ES-I3 (cell line): ENCODE measurements around the gene SCAF11.

ENCODE experiments used
- H3K36me3 ChIP-seq: 2 replicates; pipeline ENCODE4 v1.6.1; 2013; ENCODE audit warnings: mild to moderate bottlenecking, low read length, control low read depth, moderate library complexity; ENCODE audit not compliant: insufficient read depth
- H3K4me1 ChIP-seq: 2 replicates; pipeline ENCODE4 v1.6.1; 2013; ENCODE audit warnings: mild to moderate bottlenecking, control low read depth, low read length; ENCODE audit not compliant: insufficient read depth
- H3K9ac ChIP-seq: 2 replicates; pipeline ENCODE4 v1.6.1; 2013; ENCODE audit warnings: low read depth, mild to moderate bottlenecking, low read length, moderate library complexity
- H3K9me3 ChIP-seq: 2 replicates; pipeline ENCODE4 v1.6.1; 2013; ENCODE audit warnings: mild to moderate bottlenecking, low read length, moderate library complexity; ENCODE audit not compliant: control insufficient read depth, insufficient read depth

SCAF11 gene

DNA sequence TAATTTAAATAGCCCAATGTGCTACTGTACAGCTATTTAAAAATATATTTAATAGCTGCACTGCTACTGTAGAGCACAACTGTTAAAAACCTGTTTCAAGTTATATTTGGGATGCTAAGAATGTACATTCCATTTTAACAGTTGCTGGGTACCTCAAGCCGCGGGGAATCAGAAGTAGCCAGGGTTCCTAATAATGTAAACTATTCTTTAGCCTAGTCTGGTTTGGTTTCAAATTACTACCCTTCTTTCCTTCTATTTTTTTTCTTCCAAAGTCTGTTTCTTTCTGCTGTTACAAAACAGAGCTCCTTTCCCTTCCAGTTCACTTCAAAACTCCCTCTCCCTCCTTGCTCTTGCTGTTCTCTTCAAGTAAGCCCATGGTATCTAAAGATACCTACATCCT is 21.3 kb downstream of the SCAF11 start:
- no peaks in the 10 kb centered on the region for H3K9me3 ChIP-seq
- H3K4me1 ChIP-seq: no peaks in the 10 kb centered on the region
- H3K36me3 ChIP-seq: no peaks in the 10 kb centered on the region
- H3K9ac ChIP-seq: no peak overlapping the region

DNA sequence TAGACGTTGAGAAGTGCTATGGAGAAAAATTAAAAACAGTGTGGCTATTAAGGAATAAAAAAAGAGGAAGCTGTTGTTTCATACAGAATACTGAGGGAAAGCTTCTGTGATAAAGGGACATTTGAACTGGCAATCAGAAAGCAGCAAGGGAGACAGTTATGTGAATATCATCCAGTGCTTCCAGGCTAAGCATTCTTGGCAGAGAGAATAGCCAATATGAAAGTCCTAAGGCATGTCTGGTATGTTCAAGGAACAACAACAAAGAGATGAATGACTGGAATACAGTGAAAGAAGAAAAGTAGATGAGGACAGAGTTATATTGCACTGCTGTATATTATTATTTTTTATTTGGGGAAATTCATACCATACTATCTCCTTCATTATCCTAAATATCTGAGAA is 23.9 kb downstream of the SCAF11 start:
- no peaks in the 10 kb centered on the region for H3K9me3 ChIP-seq
- no peak overlapping the region for H3K9ac ChIP-seq
- H3K36me3 ChIP-seq: no peaks in the 10 kb centered on the region
- H3K4me1 ChIP-seq: no peaks in the 10 kb centered on the region

DNA sequence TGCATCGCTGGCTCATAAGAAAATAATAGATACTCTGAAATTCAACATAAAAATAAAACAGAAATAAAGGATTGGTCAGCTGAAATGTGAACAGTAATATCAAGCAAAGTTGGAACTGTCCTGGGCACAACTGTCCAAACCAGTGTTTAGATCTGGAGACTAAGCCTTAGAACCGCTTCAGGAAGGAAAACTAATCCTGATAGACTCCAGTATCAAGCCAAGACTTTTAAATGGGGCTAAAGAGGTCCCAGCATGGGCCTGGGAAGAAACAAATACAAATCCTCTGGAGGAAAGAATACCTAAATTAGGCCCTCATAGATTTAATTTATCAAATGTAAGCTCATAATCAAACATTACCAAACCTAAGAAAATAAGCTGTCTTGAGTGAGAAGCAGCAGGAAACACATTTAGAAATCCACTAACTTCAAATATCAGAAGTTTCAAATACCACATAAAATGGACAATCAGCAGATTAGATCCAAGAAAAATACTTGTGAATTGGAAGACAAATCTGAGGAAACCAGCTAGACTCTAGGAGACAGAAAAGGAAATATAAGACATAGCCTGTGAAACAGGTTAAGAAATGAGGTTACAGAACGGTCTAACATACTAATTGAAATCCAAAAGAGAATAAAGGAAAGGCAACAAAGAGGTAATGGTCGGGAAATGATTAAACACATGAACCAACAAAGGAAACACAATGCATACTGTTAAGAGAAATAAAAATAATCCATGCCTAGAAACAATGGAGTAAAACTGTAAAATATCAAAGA is 27.6 kb downstream of the SCAF11 start:
- Histone ChIP-seq H3K9ac (no peak overlapping the region), H3K9me3 (no peaks in the 10 kb centered on the region), H3K36me3 (no peaks in the 10 kb centered on the region), H3K4me1 (no peaks in the 10 kb centered on the region)

DNA sequence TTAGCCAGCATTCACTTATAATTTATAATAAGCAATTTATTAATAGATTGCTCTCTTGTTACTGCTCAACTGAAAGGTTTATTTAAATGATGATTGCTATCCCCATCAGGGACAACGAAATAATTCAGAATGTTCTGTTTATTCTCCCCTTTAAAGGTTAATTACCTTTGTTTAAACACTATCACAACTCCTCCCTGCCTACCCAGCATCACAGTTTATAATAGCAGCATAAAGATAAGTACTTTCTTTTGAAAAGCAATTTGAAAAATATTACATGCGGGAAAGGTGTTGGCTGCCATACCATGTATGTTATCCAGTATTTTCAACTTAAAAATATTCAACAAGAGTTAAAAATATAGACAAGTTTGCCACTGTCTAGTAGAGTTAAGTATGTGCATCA is 30.6 kb downstream of the SCAF11 start:
- Histone ChIP-seq H3K9ac (no peak overlapping the region), H3K9me3 (no peaks in the 10 kb centered on the region), H3K36me3 (no peaks in the 10 kb centered on the region), H3K4me1 (no peaks in the 10 kb centered on the region)

DNA sequence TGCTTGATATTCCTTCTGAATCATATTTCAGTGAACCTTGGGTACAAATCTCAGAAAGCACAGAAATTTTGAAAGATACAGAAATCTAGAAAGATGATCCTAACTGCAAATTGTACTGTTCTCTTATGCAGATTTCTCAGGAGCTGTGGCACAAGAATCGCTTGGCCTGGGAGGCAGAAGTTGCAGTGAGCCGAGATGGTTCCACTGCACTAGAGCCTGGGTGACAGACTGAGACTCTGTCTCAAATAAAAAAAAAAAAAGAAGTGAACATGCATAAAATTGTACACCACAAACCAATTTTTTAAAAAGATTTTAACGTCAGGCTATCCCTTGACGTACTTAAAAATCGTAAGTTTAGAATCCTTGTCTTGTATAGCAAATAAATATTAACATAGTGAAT is 31.3 kb downstream of the SCAF11 start:
- Histone ChIP-seq H3K36me3 (no peaks in the 10 kb centered on the region), H3K4me1 (no peaks in the 10 kb centered on the region), H3K9ac (no peak overlapping the region), H3K9me3 (no peaks in the 10 kb centered on the region)

DNA sequence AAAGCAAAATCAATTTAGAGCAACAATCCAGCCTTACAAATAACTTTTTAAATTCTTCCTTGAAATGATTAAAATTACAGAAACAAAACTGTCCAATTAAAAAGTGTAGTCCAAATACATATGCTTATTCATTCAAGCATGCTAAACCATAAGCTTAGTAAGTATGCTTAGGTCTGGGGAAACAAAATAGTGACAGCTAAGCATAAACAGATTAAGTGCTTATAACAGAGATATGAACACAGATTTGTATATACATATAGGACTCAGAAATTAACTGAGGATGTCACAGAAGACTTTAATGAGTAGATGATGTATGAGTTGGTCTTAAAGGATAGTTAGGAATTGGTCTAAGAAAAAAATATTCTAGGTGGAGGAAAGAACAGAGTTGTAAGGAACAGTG is 41.8 kb downstream of the SCAF11 start:
- H3K36me3 ChIP-seq: peaks cover 11% of the 10 kb centered on the region; the same call in 1 of the 2 replicates
- H3K9me3 ChIP-seq: no peaks in the 10 kb centered on the region
- no peaks in the 10 kb centered on the region for H3K4me1 ChIP-seq
- no peak overlapping the region for H3K9ac ChIP-seq

DNA sequence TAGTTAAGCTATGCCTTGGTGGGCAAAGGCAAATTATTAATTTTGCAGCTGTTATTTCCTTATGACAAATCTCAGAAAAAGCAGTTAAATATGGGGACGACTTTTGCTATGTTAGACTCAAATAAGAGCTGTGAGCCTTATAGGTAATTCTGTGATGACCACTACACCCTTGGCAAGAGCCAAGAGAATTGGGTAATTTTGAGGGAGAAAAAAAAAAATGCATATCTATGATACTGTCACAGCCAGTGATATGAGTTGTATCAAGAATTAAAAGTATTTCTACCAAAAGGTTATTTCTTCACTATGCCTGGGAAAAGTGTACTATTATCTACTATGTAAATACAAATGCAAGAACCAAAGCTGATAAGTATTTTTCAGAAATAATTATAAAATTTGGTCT is 43.9 kb downstream of the SCAF11 start:
- Histone ChIP-seq H3K9ac (no peak overlapping the region), H3K4me1 (no peaks in the 10 kb centered on the region), H3K9me3 (no peaks in the 10 kb centered on the region), H3K36me3 (peaks cover 15% of the 10 kb centered on the region; the same call in 1 of the 2 replicates)

DNA sequence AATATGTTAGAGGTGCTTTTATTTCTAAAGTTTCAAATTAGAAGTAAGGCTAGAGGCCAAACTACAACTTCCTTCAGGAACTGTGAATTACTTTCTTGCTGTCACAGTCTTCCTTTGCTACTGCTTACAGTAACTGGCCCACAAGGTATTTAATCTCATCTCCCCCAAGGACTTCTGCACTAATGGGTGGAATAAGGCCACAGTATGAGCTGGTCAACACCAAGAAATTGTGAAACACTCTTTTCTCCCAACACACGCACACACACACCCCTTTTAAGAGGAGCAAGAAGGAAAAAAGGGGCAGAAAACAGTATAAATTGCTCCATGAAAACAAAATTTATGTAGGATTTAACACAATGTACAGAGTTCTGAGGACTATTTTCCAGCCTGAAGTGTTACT is 45.6 kb downstream of the SCAF11 start:
- H3K9ac ChIP-seq: no peak overlapping the region
- no peaks in the 10 kb centered on the region for H3K9me3 ChIP-seq
- H3K36me3 ChIP-seq: peaks cover 15% of the 10 kb centered on the region; the same call in 1 of the 2 replicates
- H3K4me1 ChIP-seq: no peaks in the 10 kb centered on the region

DNA sequence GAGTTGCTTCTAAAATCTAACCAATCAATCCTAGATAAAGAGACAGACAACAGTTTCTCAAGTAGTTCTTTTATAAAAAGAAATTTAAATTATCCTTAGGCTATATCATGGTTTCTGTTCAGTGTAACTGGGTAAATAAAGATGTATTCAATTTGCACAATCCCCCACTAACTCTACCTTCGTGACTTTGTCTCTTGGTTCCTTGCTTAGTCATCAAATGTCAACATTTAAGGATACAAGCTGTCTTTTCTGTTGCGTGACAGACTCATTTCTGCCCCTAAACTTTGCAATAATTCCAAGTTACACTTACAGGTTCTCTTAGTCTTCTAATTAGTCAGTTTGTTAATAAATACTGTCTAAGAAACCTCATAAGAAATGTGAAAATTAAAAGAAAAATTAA is 50.6 kb downstream of the SCAF11 start:
- Histone ChIP-seq H3K4me1 (no peaks in the 10 kb centered on the region), H3K9me3 (no peaks in the 10 kb centered on the region), H3K36me3 (peaks cover 8% of the 10 kb centered on the region; the same call in 1 of the 2 replicates), H3K9ac (no peak overlapping the region)

DNA sequence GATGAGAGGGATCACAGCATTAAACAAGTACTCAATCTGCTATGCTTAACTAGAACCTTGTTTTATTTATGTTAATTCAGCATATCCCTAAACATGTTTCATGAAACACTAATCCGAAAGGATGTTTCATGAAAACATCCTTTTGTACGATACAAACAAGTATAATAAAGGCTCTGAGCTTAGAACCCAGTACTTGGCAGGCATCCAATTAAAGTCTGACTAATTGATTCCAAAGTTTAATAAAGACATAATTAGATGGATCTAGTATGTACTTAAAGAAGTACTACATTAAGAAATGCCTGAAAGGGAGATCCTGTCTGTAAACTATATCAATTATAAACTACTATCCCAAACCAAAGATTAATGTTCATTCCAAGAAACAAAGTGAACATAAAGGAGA is 51.8 kb downstream of the SCAF11 start:
- Histone ChIP-seq H3K9me3 (no peaks in the 10 kb centered on the region), H3K4me1 (no peaks in the 10 kb centered on the region), H3K9ac (no peak overlapping the region), H3K36me3 (peaks cover 8% of the 10 kb centered on the region; the same call in 1 of the 2 replicates)

DNA sequence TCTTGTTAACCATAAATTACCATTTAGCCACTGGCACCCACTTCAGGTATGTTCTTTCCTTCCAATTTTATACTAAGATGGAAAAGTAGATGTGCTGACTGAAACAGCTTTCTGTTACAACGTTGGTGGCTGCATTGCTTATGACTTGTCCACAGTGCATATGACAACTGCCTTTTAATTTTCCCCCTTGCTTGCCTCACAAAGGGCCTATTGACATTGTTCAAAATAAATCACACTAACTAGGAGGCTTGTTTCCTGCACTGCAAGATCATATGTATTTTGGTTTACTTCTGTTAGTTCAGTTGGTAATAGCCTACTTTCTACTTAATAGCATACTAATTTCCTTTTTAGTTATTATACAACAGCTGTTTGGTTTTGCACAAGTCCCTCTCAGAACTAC is 55.4 kb downstream of the SCAF11 start:
- H3K9ac ChIP-seq: no peak overlapping the region
- H3K36me3 ChIP-seq: peaks cover 4% of the 10 kb centered on the region
- no peaks in the 10 kb centered on the region for H3K4me1 ChIP-seq
- no peaks in the 10 kb centered on the region for H3K9me3 ChIP-seq

DNA sequence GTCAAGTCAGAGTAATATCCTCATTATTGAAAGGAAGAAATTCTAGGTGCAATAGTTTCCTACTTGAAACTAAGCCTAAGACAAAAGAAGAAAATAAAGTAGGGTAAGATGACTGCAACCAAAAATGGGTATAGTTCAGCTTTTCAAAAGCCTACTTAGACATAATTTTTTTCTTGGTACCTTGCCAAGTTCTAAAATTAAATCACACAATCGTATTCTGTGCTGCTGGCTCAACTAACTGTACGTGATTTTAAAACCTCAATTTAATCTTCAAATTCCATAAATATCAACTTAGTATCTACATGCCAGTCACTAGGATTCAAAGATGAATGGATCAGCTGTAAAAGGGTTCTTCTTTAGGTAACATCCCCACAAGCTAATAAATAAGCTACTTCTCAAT is 56.9 kb downstream of the SCAF11 start:
- Histone ChIP-seq H3K9ac (no peak overlapping the region), H3K36me3 (peaks cover 6% of the 10 kb centered on the region), H3K9me3 (no peaks in the 10 kb centered on the region), H3K4me1 (no peaks in the 10 kb centered on the region)

DNA sequence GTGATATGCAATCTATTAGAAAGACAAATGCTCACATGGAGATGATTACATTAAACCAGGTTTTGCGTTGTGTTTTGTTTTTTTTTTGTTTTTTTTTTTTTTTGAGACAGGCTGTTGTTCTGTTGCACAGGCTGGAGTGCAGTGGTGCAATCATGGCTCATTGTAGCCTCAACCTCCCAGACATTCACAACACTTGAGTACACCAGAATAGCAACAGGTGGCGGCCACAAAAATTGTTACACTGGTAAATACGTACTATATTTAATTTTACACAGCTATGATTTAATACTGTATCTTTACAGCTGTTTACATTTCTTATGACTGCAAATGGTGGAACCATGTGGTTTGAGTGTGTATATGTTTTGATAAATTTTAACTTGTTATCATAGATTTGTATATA is 60.0 kb downstream of the SCAF11 start:
- no peaks in the 10 kb centered on the region for H3K9me3 ChIP-seq
- H3K36me3 ChIP-seq: peaks cover 19% of the 10 kb centered on the region
- H3K4me1 ChIP-seq: no peaks in the 10 kb centered on the region
- H3K9ac ChIP-seq: no peak overlapping the region

DNA sequence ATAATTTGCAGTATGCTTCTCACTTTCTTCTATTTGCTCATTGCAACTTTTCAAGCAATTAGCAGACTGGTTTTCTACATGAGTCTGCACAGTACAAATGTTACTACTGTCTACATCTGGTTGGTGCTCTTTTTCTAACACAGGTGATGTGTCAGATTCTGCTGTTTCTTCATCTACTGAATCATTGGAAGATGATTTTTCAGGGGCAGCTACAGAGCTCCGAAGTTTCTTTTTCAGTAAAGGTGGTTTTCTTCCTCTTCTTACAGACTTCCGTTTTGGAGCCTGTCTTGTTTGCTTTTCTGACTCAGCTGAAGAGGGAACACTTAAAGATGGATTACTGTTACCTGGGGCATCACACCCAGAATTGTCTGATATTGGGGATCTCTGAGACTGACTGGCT is 62.1 kb downstream of the SCAF11 start:
- Histone ChIP-seq H3K9ac (no peak overlapping the region), H3K4me1 (no peaks in the 10 kb centered on the region), H3K36me3 (peaks cover 19% of the 10 kb centered on the region), H3K9me3 (no peaks in the 10 kb centered on the region)

DNA sequence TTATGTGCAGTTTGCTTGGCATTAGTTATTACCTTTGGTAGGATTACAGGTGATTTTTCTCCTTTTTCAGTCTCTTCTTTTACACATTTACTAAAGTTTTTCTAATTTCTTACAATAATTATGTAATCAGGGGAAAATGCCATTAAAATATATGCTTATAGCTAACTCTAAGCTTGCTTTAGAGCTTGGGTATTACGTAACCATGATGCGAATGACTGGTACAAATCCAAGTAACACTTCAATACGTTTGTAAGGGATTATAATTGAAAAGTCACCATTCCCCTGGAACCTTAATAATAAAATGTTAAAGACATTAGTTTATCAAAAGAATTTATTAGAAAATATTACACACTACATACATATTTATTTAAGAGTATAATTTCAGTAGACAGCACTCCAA is 71.6 kb downstream of the SCAF11 start:
- H3K9me3 ChIP-seq: no peaks in the 10 kb centered on the region
- H3K36me3 ChIP-seq: no peaks in the 10 kb centered on the region
- H3K4me1 ChIP-seq: no peaks in the 10 kb centered on the region
- H3K9ac ChIP-seq: no peak overlapping the region
